Prostate gland (tissue), 2 donors: Measurements from ENCODE around the gene NAA80.

ENCODE experiments used
- POLR2AphosphoS5 ChIP-seq: sonication (generic); formaldehyde crosslinking; IDR thresholded peaks from one replicate; pipeline ENCODE4 v1.6.1; 2017; ENCODE audit warnings: antibody characterized with exemption
- TF ChIP-seq, protein P1 (sequence below), 4 experiments: fragments of 200-600 bp in 2 of 4; fragments of 450-650 bp in 2 of 4; sonication (generic) in 2 of 4; IDR thresholded peaks; 1 replicate in 3 of 4; 2 replicates in 1 of 4; pipeline ENCODE4 v1.5.1; 2016 to 2019; ENCODE audit warnings: antibody characterized with exemption in 4 of 4, mild to moderate bottlenecking in 2 of 4, moderate library complexity in 2 of 4

DNA sequence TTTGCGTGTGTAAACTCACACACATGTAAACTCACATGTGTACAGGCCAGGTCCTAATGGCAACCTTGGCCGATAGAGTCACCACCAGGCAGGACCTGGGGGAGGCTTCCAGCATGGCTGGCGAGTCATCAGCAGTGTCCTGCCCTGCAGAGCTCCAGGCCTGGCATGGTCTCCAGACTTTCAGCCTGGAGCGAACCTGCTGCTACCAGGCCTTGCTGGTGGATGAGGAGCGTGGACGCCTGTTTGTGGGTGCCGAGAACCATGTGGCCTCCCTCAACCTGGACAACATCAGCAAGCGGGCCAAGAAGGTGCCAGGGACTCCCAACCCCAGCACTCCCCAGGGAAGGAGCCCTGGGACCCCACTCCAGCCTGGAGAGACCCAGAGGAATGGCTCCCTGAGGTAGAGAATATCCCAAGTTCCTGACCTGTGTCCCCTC, 29.2 kb downstream of the NAA80 start:
- TF ChIP-seq, protein P1, sequence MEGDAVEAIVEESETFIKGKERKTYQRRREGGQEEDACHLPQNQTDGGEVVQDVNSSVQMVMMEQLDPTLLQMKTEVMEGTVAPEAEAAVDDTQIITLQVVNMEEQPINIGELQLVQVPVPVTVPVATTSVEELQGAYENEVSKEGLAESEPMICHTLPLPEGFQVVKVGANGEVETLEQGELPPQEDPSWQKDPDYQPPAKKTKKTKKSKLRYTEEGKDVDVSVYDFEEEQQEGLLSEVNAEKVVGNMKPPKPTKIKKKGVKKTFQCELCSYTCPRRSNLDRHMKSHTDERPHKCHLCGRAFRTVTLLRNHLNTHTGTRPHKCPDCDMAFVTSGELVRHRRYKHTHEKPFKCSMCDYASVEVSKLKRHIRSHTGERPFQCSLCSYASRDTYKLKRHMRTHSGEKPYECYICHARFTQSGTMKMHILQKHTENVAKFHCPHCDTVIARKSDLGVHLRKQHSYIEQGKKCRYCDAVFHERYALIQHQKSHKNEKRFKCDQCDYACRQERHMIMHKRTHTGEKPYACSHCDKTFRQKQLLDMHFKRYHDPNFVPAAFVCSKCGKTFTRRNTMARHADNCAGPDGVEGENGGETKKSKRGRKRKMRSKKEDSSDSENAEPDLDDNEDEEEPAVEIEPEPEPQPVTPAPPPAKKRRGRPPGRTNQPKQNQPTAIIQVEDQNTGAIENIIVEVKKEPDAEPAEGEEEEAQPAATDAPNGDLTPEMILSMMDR (IDR thresholded peaks at IDR 0.05) = no peak
- no peak for TF ChIP-seq POLR2AphosphoS5
